Measurements from ENCODE around the gene PTPN3. TPM values are rescaled to one million over a fixed set of nuclear protein-coding genes. Genes with fewer than 3 reads are reported as not detected.

PTPN3 gene
- total RNA-seq, 1 experiment from 2014 or later = 20.8 TPM

DNA sequence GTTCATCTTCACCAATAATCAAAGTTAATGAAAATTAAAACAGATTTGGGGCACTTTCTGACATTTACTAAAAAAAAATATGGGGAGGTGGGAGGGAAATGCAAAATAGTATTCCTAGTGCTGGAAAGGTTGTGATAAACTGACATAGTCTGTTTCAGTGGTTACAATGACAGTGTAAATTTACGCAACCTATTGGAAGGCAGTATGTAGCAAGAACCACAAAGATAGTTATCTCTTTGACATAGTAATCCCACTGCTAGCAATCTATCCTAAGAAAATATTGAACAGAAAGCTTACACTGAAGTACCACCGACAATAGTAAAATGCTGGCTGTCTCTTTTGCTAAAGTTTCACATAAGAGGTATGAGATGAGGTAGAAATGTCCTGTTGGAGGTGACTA, 162.2 kb downstream of the PTPN3 start:
- POLR2A ChIA-PET = interaction anchor here (1.1 kb wide), 1 partner anchor 10 kb away, joined by 3 read pairs; no protein-coding TSS in a partner anchor
- Histone ChIP-seq H2AFZ (ENCODE audit: low read depth, low read length, poor library complexity, severe bottlenecking) (no peak overlapping the region), H3K27me3 (ENCODE audit: insufficient read depth, low read length) (no peaks in the 10 kb centered on the region), H3K4me1 (ENCODE audit: control insufficient read depth in 1 of 2, insufficient read depth in 2 of 2, low read length in 2 of 2) (peaks cover 8 to 9% of the 10 kb centered on the region in 2 experiments; a peak in 3 of 4 replicates), H3K9me2 (ENCODE audit: insufficient read depth) (no peaks in the 10 kb centered on the region), H3K79me2 (ENCODE audit: insufficient read depth, low read length) (no peaks in the 10 kb centered on the region), H4K20me1 (ENCODE audit: insufficient read depth) (no peaks in the 10 kb centered on the region), H3K27ac (ENCODE audit: low read depth, low read length) (no peak overlapping the region), H3K36me3 (ENCODE audit: control insufficient read depth in 1 of 2, insufficient read depth in 2 of 2, low read length in 2 of 2) (no peaks in the 10 kb centered on the region), H3K9ac (ENCODE audit: low read length) (no peak overlapping the region), H3K9me3 (ENCODE audit: control insufficient read depth in 1 of 2, insufficient read depth in 1 of 2, low read depth in 1 of 2, low read length in 2 of 2) (no peaks in the 10 kb centered on the region), H3K4me3 (replicated peaks in 1 of 2; ENCODE audit: low read depth in 1 of 2, low read length in 2 of 2) (no peak overlapping the region), H3K4me2 (ENCODE audit: low read length) (no peak overlapping the region)
- TF ChIP-seq CTCF (IDR thresholded peaks at IDR 0.05 in 2 of 3, conservative IDR thresholded peaks at IDR 0.05 in 1 of 3; ENCODE audit: borderline replicate concordance in 1 of 3, insufficient read depth in 1 of 3, low read depth in 2 of 3, low read length in 2 of 3) (no peak), CEBPB (IDR thresholded peaks at IDR 0.05; ENCODE audit: low read depth) (no peak), SP1 (IDR thresholded peaks at IDR 0.05; ENCODE audit: low read depth) (no peak), EGR1 (IDR thresholded peaks at IDR 0.05; ENCODE audit: low read depth) (no peak), CBX3 (IDR thresholded peaks at IDR 0.05; ENCODE audit: low read depth) (no peak), REST (IDR thresholded peaks at IDR 0.05; ENCODE audit: low read depth) (no peak), MAX (IDR thresholded peaks at IDR 0.05) (no peak), TCF7L2 (IDR thresholded peaks at IDR 0.05; ENCODE audit: borderline replicate concordance, extremely low read depth, insufficient read depth, insufficient read length) (no peak), FOSL1 (IDR thresholded peaks at IDR 0.05; ENCODE audit: low read depth) (no peak), EZH2phosphoT487 (IDR thresholded peaks at IDR 0.05; ENCODE audit: borderline replicate concordance) (no peak), RAD21 (IDR thresholded peaks at IDR 0.05; ENCODE audit: low read depth) (no peak), SIN3A (IDR thresholded peaks at IDR 0.05; ENCODE audit: low read depth) (no peak), ZBTB33 (IDR thresholded peaks at IDR 0.05; ENCODE audit: extremely low read depth, insufficient replicate concordance, low read length) (no peak), POLR2AphosphoS5 (IDR thresholded peaks at IDR 0.05; ENCODE audit: low read depth, low read length) (no peak), ELF1 (IDR thresholded peaks at IDR 0.05; ENCODE audit: borderline replicate concordance, low read depth) (no peak), SRF (IDR thresholded peaks at IDR 0.05; ENCODE audit: low read depth) (no peak)
- TF ChIP-seq, protein P1, sequence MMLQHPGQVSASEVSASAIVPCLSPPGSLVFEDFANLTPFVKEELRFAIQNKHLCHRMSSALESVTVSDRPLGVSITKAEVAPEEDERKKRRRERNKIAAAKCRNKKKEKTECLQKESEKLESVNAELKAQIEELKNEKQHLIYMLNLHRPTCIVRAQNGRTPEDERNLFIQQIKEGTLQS (IDR thresholded peaks at IDR 0.05) = no peak
- ATAC-seq (no peak), DNase-seq (ENCODE audit: low read depth, low spot score) (no peak)
- RAD21 ChIA-PET (ENCODE audit: low non-redundant PET in 1 of 2, low total read pairs in 2 of 2, uncharacterized antibody in 2 of 2, unreplicated experiment in 2 of 2) = no interaction called here
- intact Hi-C loops (cut with micrococcal nuclease) = no loop called here
- CTCF ChIA-PET = no interaction called here
- BruUV-seq (replicated peaks) = no TSS peak

Measured in HCT116 (cell line).